HG02938 (cell line): ENCODE data around the gene THADA.
A peak's percentile ranks its signal among the peaks of the same experiment; 100 is the strongest.
"Not testable (repeated sequence)": the region's sequence is repeated elsewhere in the genome, so short reads cannot be mapped to it uniquely, and the experiment has no call there.

Source experiments
- ATAC-seq: cut with Tn5 transposase; IDR thresholded peaks from one replicate; pipeline ENCODE4 v1.9.1; 2021; ENCODE audit warnings: mild to moderate bottlenecking, moderate library complexity; ENCODE audit not compliant: unreplicated experiment

THADA gene

GRCh38 chr2:43540021-43540779, 55.6 kb downstream of the THADA start:
- no peak for ATAC-seq

DNA sequence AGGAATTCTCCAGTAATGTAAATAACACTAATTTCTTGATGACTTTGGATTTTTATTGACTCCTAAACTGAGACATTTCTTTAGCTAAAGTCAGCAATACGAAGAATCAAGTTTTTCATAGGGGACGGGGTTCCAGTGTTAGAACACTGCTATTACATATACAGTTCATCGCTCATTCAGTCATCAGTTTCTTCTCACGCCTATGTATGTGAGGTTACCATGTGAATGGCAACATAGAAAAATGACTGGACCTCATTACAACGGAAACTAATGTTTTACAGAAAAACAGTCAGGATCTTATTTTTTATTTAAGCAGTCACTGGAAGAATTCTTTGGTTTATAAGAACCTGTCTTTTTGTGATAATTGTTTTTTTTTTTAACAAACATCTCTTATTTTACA, 56.4 kb downstream of the THADA start:
- no peak for ATAC-seq

DNA sequence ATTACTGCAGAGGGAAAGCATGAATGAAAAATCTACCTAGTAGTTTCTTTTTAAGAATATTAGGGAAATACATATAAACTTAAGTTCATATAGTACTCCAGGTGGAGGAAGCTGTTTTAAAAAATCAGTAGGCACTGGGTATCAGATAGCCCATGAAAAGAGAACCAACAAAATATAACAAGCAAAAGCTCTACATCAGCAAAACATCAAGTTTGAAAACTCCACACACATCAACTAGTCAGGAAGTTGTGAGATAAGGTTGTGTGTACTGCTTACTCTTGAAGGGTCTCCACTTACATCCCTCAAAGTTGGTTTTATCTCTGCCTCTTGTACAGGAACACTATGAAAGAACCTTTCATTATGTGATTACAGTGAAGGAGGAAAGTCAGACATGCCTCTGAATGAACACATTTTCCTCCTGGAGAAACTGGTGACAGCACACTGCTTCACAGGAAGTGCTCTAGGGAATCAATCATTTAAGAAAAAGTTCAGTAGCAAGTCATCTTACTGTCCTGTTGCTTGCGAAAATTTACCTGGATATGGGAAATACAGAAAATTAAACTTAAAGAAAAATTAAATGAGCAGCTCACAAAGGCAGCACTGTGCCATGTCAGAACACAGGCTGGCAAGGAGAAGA, 57.7 kb downstream of the THADA start:
- ATAC-seq = no peak

DNA sequence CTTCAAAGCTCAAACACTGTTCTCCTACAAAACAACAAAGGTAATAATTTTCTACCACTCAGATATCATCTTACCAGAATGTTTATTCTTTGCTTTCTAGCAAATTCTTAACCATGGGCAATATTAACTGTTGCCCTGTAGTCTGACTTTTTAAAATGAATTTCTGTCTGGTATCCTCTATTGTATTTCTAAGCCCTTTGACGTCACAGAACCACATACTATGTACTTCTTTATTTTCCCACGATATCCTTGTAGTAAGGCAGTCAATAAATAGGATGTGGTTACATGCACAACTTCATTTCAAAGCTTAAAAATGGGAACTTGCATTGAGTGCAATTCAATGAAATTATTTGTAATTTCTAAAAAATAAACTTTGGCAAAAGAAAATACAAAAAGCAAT, 58.7 kb downstream of the THADA start:
- ATAC-seq = no peak

- ATAC-seq = no peak
Observed at GRCh38 chr2:43534569-43534968, 61.3 kb downstream of the THADA start.

DNA sequence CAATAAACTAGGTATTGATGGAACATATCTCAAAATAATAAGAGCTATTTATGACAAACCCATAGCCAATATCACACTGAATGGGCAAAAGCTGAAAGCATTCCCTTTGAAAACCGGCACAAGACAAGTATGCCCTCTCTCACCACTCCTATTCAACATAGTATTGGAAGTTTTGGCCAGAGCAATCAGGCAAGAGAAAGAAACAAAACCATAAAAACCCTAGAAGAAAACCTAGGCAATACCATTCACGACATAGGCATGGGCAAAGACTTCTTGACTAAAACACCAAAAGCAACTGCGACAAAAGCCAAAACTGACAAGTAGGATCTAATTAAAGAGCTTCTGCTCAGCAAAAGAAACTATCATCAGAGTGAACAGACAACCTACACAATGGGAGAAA, 63.3 kb downstream of the THADA start:
- ATAC-seq = not testable (repeated sequence)

- ATAC-seq = no peak
Observed at GRCh38 chr2:43531251-43531650, 64.6 kb downstream of the THADA start.

DNA sequence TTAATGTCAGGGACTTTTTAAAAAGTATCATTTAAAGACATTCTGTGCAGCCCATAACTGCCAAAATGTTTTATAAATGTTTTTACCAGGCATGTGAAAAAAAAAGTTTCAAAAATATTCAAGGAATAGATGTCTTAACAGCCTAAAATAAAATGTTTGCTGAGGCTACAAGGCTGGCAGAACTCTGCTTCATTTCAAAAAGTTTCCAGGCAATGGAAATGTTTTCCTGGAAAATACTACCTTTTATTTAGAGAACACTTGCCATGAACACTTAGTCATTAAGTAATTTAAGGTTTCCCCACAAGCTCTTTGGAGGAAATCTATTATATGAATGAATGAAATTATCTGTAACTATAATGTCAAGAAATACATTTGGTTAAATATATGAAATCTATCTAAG, 68.8 kb downstream of the THADA start:
- ATAC-seq = no peak

DNA sequence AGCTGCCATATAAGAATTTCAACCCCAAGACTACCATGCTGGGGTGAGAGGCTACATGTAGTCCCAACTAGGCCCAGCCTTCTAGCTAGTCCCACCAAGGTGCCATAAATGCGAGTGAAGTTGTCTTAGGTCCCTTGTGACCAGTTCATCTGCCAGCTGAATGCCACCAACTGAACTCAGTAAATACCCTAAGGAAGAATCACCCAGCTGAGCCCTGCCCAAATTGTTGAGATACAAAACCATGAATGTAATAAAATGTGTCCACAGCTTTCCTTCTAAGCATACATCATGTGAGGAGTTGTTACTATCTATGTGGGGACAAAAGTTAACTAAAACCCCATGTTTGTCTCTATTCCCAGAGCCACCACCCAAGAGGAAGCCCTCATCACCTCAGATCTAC, 70.3 kb downstream of the THADA start:
- ATAC-seq = no peak

DNA sequence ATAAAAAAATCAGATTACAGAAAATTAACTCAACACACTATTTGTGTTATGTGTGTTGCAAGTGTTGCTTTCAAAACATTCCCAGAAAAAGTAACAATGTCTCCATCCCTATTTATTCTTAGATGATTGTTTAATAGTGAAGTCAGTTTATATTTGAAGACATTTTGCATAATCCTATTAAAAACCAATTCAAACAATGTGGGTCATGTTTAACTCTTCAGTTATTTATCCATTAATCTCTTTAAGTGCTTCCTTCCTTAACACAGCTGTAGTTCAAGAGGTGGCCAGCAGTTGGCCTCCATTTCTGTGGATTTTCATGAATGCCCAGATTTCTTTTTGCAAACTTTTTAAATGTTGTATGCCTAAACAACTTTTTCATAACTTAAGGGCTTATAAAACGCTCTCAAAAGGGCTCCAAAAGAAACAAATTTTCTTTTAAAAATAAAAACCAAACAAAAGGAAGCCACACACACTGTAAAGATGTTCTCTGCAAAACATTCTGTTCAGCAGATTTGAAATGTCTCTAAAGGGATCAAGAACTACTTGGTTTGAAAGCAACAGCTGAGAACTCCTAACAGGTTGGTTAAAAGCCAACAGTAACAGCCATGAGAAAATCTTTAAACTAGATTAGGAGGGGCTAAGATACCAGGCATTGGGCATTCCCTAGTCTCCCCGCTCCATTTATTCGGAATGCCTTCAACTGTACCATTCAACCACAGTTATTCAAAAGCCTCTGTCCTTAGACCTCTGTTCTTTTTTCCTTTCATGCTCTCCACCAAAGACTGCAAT, 71.5 kb downstream of the THADA start:
- ATAC-seq = no peak

- ATAC-seq = no peak
Observed at GRCh38 chr2:43522177-43522576, 73.7 kb downstream of the THADA start.

DNA sequence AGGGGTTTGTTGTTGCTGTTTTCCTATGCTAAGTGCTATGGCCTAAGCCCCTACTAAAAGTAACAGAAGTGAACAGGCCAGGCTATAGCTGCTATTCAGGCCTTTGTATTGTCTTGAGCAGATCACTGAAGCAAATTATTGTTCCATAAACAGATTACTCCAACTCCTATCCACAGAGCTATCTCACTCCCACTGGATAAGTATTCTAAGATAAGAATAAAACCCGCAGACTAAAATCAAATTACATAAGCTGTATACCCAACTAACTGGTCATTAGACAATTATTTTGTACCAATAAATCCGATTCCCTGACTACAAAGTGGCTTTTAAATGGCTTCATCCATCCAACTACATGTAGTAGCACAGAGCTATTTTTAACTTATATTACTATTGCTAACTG, 74.3 kb downstream of the THADA start:
- no peak for ATAC-seq

DNA sequence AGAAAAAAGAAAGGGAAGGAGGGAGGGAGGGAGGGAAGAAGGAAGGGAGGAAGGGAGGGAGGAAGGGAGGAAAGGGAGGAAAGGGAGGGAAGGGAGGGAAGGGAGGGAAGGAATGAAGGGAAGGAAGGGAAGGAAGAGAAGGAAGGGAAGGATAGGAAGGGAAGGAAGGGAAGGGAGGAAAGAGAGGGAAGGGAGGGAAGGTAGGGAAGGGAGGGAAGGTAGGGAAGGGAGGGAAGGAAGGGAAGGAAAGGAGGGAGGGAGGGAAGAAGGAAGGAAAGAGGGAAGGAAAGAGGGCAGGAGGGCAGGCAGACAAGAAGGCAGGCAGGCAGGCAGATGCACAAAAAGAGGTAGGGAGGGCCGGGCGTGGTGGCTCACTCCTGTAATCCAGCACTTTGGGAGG, 74.9 kb downstream of the THADA start:
- no peak for ATAC-seq

DNA sequence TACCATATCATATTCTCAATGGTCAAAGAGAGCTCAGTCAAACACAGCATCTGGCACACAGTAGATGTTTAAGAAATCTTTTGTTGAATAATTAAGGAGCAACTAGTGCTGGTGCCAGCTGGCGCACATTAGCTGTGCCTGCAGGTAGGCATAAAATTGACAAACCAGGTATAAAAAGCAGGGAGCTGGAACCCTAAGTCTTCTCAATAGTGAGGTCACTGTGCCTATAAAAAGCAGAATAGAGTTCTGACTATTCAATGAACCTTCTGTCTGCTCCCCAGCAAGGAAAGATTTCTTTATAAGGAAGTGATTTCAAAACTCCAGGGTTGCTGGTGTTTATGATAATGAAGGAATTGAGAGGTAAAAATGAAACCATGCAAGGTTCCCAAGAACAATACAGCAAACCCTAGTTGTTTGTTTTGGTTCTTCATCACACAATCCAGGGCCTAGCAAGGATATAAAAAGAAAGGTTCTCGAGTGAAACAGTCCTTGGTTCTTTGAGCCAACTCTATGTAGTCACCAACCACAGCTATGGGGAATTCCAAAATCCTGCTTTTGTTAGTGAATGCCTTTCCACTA, 76.1 kb downstream of the THADA start:
- ATAC-seq = no peak

GRCh38 chr2:43518718-43519117, 77.1 kb downstream of the THADA start:
- ATAC-seq = no peak

DNA sequence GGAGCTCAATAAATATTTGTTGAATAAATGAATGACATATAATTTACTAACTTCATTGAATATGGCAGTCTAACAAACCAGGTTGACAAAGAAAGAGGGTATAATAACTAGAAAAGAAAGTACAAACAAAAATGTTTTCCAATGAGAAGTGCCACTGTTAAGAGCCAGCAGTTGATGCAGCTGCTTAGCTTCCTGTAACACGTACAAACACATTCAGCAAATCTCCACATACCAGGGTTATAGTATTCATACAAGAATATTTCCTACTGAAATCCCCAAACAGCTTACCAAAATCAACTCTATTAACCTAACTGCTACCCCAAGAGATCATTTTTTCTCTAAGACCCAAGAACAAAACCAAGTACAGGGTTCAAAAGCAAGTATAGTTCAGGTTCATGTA, 77.7 kb downstream of the THADA start:
- no peak for ATAC-seq

- ATAC-seq = no peak
Observed at GRCh38 chr2:43515807-43516497, 79.9 kb downstream of the THADA start.

DNA sequence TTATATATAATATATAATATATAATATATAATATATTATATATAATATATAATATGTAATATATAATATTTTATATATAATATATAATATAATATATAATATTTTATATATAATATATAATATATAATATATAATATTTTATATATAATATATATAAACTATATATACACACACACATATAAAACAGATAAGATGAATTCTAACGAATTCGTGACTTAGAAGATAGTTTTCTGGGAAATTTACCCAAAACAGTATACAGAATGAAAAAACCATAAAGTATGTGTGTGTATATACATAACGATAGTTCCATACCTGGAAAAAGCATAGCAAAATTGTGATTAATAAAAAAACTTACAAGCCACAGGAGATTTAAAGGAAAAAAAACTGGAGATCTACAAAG, 80.6 kb downstream of the THADA start:
- ATAC-seq = no peak

- ATAC-seq = no peak
Observed at GRCh38 chr2:43513796-43514195, 82.0 kb downstream of the THADA start.

DNA sequence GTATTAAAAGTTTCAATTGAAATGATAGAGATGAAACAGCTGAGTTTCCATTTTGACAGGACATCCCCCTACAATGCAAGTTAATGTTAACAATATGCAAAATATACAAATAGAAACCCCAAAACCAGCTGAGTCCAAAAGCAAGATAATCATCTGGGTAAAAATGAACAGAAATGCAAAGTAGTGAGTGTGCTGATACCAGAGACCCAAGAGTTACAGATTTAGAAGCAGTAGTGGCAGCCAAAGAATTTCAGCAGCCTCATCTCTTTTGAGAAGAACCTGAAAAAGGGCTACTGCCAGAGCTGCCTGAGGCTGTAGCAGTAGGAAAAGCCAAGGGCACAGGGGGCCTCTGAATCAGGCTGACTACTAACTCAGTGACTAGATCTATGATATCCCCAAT, 82.6 kb downstream of the THADA start:
- peak; percentile 78 for ATAC-seq

GRCh38 chr2:43511199-43511598, 84.6 kb downstream of the THADA start:
- no peak for ATAC-seq
